Skeletal muscle satellite cell (primary cell): ENCODE results near the gene UBA7. TPM values are rescaled to one million over a fixed set of nuclear protein-coding genes. Genes with fewer than 3 reads are reported as not detected.

ENCODE experiments used
- small RNA-seq: library from RNA; depleted of rRNA; stranded (forward); fragments of <200 nt; gene quantifications from one replicate; pipeline ENCODE3, GENCODE V24; 2012

Gene UBA7

Small RNA genes lying within 50 kb of the gene (small RNA-seq; reads per million reads assigned to genes)
- gene COX6CP14 (not detected), gene RN7SL217P (not detected)
